Neural cell (in vitro differentiated cells): Measurements from ENCODE around the gene TNC. TPM values are rescaled to one million over a fixed set of nuclear protein-coding genes. Genes with fewer than 3 reads are reported as not detected.

Experiments
- H2AFZ ChIP-seq: fragments of 200-600, 300-800 bp; sonication (generic), shearing (Covaris generic); 2 replicates; pipeline ENCODE4 v1.6.0; 2014; ENCODE audit warnings: low read depth, mild to moderate bottlenecking, antibody characterized with exemption, low read length, moderate library complexity
- H3F3A ChIP-seq: fragments of 200-600 bp; shearing (Covaris generic); 2 replicates; pipeline ENCODE4 v1.6.1; 2016; ENCODE audit warnings: mild to moderate bottlenecking, moderate library complexity, mixed read lengths, antibody characterized with exemption, low read length; ENCODE audit not compliant: insufficient read depth, poor library complexity, severe bottlenecking
- H3K27ac ChIP-seq: fragments of 200-600, 300-800 bp; sonication (generic), shearing (Covaris generic); 2 replicates; pipeline ENCODE4 v1.5.1; 2014; ENCODE audit warnings: mild to moderate bottlenecking, low read length, moderate library complexity
- H3K27me3 ChIP-seq: fragments of 300-800, 200-600 bp; sonication (generic), shearing (Covaris generic); 2 replicates; pipeline ENCODE4 v1.6.0; 2014; ENCODE audit warnings: mild to moderate bottlenecking, low read depth, low read length, moderate library complexity; ENCODE audit not compliant: insufficient read depth
- H3K36me3 ChIP-seq: fragments of 300-800, 200-600 bp; sonication (generic), shearing (Covaris generic); 2 replicates; pipeline ENCODE4 v1.5.1; 2014; ENCODE audit warnings: mild to moderate bottlenecking, antibody characterized with exemption, low read length, moderate library complexity; ENCODE audit not compliant: insufficient read depth
- H3K4me2 ChIP-seq: fragments of 300-800, 200-600 bp; sonication (generic), shearing (Covaris generic); 2 replicates; pipeline ENCODE4 v1.6.0; 2014; ENCODE audit warnings: mild to moderate bottlenecking, low read length
- H3K4me3 ChIP-seq: fragments of 300-800, 200-600 bp; sonication (generic), shearing (Covaris generic); 2 replicates; pipeline ENCODE4 v1.5.1; 2014; ENCODE audit warnings: mild to moderate bottlenecking, low read length, moderate library complexity
- H3K79me2 ChIP-seq: fragments of 200-600 bp; shearing (Covaris generic); replicated peaks from 2 replicates; pipeline ENCODE4 v1.6.0; 2014; ENCODE audit warnings: mild to moderate bottlenecking, low read length, moderate library complexity; ENCODE audit not compliant: insufficient read depth
- H3K9ac ChIP-seq: fragments of 300-800, 200-600 bp; sonication (generic), shearing (Covaris generic); 2 replicates; pipeline ENCODE4 v1.6.1; 2016; ENCODE audit warnings: mild to moderate bottlenecking, low read length, mixed read lengths
- H3K9me2 ChIP-seq: fragments of 200-600 bp; shearing (Covaris generic); 2 replicates; pipeline ENCODE4 v1.6.1; 2016; ENCODE audit warnings: mild to moderate bottlenecking, low read length, mixed read lengths; ENCODE audit not compliant: insufficient read depth
- H3K9me3 ChIP-seq: fragments of 200-600, 300-800 bp; sonication (generic), shearing (Covaris generic); 2 replicates; pipeline ENCODE4 v1.6.1; 2016; ENCODE audit warnings: mild to moderate bottlenecking, mixed run types, low read length, moderate library complexity, mixed read lengths
- H4K20me1 ChIP-seq: fragments of 200-600 bp; shearing (Covaris generic); 2 replicates; pipeline ENCODE4 v1.6.1; 2016; ENCODE audit warnings: mild to moderate bottlenecking, mixed run types; ENCODE audit not compliant: insufficient read depth
- CTCF ChIP-seq: fragments of 450-650 bp; IDR thresholded peaks from 2 replicates; pipeline ENCODE4 v1.5.1; 2014; ENCODE audit warnings: antibody characterized with exemption, mild to moderate bottlenecking, moderate library complexity; ENCODE audit not compliant: poor library complexity, severe bottlenecking
- EP300 ChIP-seq: fragments of 450-650 bp; conservative IDR thresholded peaks from 2 replicates; pipeline ENCODE4 v1.6.1; 2014; ENCODE audit warnings: antibody characterized with exemption, mild to moderate bottlenecking, moderate library complexity; ENCODE audit not compliant: poor library complexity, severe bottlenecking
- EZH2 ChIP-seq: fragments of 200-600, 300-800 bp; shearing (Covaris generic), sonication (generic); IDR thresholded peaks from 2 replicates; pipeline ENCODE4 v1.6.1; 2014; ENCODE audit warnings: antibody characterized with exemption, low read length, borderline replicate concordance, mild to moderate bottlenecking; ENCODE audit not compliant: insufficient read depth, poor library complexity, severe bottlenecking
- MXI1 ChIP-seq: fragments of 450-650 bp; conservative IDR thresholded peaks from 2 replicates; pipeline ENCODE4 v1.6.1; 2014; ENCODE audit warnings: antibody characterized with exemption, mild to moderate bottlenecking; ENCODE audit not compliant: poor library complexity, severe bottlenecking
- POLR2AphosphoS5 ChIP-seq: IDR thresholded peaks from 2 replicates; pipeline ENCODE4 v1.6.1; 2012
- RAD21 ChIP-seq: fragments of 450-650 bp; conservative IDR thresholded peaks from 2 replicates; pipeline ENCODE4 v1.6.1; 2014; ENCODE audit warnings: antibody characterized with exemption, mild to moderate bottlenecking, moderate library complexity
- REST ChIP-seq: IDR thresholded peaks from 2 replicates; pipeline ENCODE4 v1.6.1; 2012; ENCODE audit warnings: borderline replicate concordance
- SMC3 ChIP-seq: fragments of 450-650 bp; conservative IDR thresholded peaks from 2 replicates; pipeline ENCODE4 v1.6.1; 2014; ENCODE audit warnings: antibody characterized with exemption, mild to moderate bottlenecking, moderate library complexity; ENCODE audit not compliant: poor library complexity
- TAF1 ChIP-seq: IDR thresholded peaks from 2 replicates; pipeline ENCODE4 v1.6.1; 2012; ENCODE audit warnings: low read depth
- polyA plus RNA-seq: library from polyadenylated mRNA; depleted of rRNA; stranded (reverse); fragments of >200 nt; gene quantifications from 2 replicates; pipeline ENCODE4 v1.2.3, GENCODE V29; 2014

TNC gene
- polyA plus RNA-seq, 1 donor from 2014 or later = 2.1 TPM

- no peaks in the 10 kb centered on the region for H3F3A ChIP-seq
- TF ChIP-seq SMC3 (no peak), MXI1 (no peak), REST (no peak)
- H3K9me3 ChIP-seq = no peaks in the 10 kb centered on the region
- H3K79me2 ChIP-seq = no peaks in the 10 kb centered on the region
- no peak overlapping the region for H3K9ac ChIP-seq
- no peak overlapping the region for H2AFZ ChIP-seq
- H4K20me1 ChIP-seq = no peaks in the 10 kb centered on the region
- H3K27ac ChIP-seq = no peak overlapping the region
- no peak overlapping the region for H3K4me3 ChIP-seq
- no peaks in the 10 kb centered on the region for H3K27me3 ChIP-seq
- no peaks in the 10 kb centered on the region for H3K36me3 ChIP-seq
- no peaks in the 10 kb centered on the region for H3K9me2 ChIP-seq
- no peak overlapping the region for H3K4me2 ChIP-seq
Observed at GRCh38 chr9:115025721-115026120, 92.2 kb downstream of the TNC start.

- Histone ChIP-seq H3K27me3 (no peaks in the 10 kb centered on the region), H3K9me3 (no peaks in the 10 kb centered on the region), H3K9ac (no peak overlapping the region), H2AFZ (no peak overlapping the region), H3K9me2 (no peaks in the 10 kb centered on the region), H3F3A (no peaks in the 10 kb centered on the region), H3K4me3 (no peak overlapping the region), H4K20me1 (no peaks in the 10 kb centered on the region), H3K27ac (no peak overlapping the region), H3K79me2 (no peaks in the 10 kb centered on the region), H3K4me2 (no peak overlapping the region), H3K36me3 (no peaks in the 10 kb centered on the region)
- TF ChIP-seq TAF1 (no peak), MXI1 (no peak), REST (no peak), CTCF (no peak), RAD21 (no peak), EP300 (no peak), POLR2AphosphoS5 (no peak), SMC3 (no peak), EZH2 (no peak)
Observed at GRCh38 chr9:115024925-115025535, 92.9 kb downstream of the TNC start.
